ENCODE measurements around the gene FOXC1.

DNA sequence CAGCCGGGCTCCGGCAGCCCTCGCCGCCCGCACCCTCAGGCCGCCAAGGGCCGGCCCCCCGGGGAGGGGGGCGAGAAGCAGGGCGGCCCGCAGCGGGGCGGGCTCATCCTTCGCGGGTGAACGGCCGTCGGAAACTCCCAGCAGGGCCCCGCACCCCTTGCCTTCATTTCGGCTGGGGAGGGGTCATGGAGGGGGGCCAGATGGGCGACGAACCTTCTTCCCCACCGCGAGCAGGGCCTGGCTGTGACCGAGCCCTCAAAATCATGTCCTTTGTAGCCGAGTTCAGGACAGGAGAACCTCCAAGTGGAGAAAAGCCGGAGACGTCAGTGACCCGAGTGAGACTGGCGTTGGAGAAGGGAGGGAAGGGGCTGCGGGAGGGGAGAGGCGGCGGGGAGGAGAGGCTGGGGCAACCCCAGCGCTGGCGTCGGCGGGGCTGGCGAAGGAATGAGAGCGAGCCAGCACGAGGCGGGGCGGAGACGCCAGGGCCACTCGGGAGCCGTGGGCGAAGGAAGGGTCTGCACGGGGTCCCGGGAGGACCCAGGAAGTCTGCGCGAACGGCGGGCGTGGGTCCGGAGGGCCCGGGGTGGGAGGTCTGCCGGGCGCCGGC is 571 bp upstream of the FOXC1 start:
- TF ChIP-seq POLR2A (IDR thresholded peaks at IDR 0.05; ENCODE audit: low read depth, low read length) (no peak), POU2F2 (IDR thresholded peaks at IDR 0.05; ENCODE audit: low read depth, low read length) (no peak), SPI1 (IDR thresholded peaks at IDR 0.05; ENCODE audit: low read depth, low read length) (no peak), POLR2AphosphoS5 (IDR thresholded peaks at IDR 0.05; ENCODE audit: low read depth, low read length) (no peak), TAF1 (IDR thresholded peaks at IDR 0.05; ENCODE audit: low read depth, low read length) (no peak), PAX5 (IDR thresholded peaks at IDR 0.05; ENCODE audit: insufficient read depth, low read length, severe bottlenecking) (no peak)

Data from GM12891 (cell line).